Brain microvascular endothelial cell (primary cell): Measurements from ENCODE around the gene RHBDF2.

Experiments used
- DNase-seq: peaks from one replicate; pipeline ENCODE4 v3.0.0-alpha.2; 2020
- H3K27ac ChIP-seq: fragments of 250-450 bp; sonication (Bioruptor Pico); 2 replicates; pipeline ENCODE4 v1.5.1; 2020; ENCODE audit warnings: mild to moderate bottlenecking, moderate library complexity
- H3K27me3 ChIP-seq: fragments of 250-450 bp; sonication (Bioruptor Pico); replicated peaks from 2 replicates; pipeline ENCODE4 v1.5.1; 2020; ENCODE audit warnings: mild to moderate bottlenecking
- H3K36me3 ChIP-seq: fragments of 250-450 bp; sonication (Bioruptor Pico); replicated peaks from 2 replicates; pipeline ENCODE4 v1.5.1; 2020; ENCODE audit warnings: mild to moderate bottlenecking
- H3K4me3 ChIP-seq: 2 replicates; pipeline ENCODE4 v1.5.1; 2011; ENCODE audit warnings: low read depth, mild to moderate bottlenecking, control low read depth, low read length, moderate library complexity
- in situ Hi-C: cut with HindIII; loops from 2 replicates; pipeline ENCODE4 v1.10.0; 2017; ENCODE audit warnings: low sequenced_read_pairs, low pct_ligation_motif_present
- TF ChIP-seq, protein P1 (sequence below): IDR thresholded peaks from 2 replicates; pipeline ENCODE4 v1.5.1; 2011; ENCODE audit warnings: low read depth, mild to moderate bottlenecking, moderate library complexity, low read length, control low read depth, inconsistent platforms; ENCODE audit errors: missing control alignments

RHBDF2 gene

DNA sequence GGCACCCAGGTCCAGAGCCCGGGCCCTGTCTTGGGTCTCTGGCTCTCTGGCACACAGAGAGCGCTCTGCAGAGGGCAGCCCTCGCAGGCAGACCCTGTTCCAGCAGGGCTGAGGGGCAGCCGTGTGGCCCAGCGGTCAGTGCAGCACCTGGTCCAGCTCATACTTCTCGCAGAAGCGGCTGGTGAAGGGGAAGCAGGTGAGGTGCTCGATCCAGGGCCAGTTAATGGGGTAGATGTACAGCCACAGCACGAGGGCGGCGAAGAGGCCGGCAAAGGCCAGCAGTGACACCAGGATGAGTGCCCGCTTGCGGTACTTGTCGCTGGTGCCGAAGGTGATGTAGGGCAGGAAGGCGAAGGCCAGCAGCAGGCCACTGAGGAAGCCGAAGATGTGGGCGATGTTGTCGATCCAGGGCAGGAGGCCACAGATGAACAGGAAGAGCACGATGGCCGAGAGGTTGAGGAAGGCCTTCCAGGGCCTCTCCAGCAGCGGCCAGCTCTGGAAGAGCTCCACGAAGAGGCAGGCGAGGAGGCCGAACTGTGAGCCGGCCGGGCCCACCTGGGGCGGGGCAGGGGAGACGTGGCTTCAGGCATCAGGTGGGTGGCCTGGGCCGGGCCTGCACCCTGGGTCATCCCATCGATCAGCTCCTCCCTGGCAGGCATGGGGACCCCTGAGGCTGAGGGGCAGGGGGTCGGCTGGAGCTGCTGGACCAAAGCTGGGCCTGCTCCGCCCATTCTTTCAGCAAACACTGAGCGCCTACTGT, 29.5 kb downstream of the RHBDF2 start:
- Histone ChIP-seq H3K36me3 (peaks cover 33% of the 10 kb centered on the region), H3K4me3 (no peak overlapping the region), H3K27ac (no peak overlapping the region), H3K27me3 (no peaks in the 10 kb centered on the region)
- in situ Hi-C loops = no loop called here
- TF ChIP-seq, protein P1, sequence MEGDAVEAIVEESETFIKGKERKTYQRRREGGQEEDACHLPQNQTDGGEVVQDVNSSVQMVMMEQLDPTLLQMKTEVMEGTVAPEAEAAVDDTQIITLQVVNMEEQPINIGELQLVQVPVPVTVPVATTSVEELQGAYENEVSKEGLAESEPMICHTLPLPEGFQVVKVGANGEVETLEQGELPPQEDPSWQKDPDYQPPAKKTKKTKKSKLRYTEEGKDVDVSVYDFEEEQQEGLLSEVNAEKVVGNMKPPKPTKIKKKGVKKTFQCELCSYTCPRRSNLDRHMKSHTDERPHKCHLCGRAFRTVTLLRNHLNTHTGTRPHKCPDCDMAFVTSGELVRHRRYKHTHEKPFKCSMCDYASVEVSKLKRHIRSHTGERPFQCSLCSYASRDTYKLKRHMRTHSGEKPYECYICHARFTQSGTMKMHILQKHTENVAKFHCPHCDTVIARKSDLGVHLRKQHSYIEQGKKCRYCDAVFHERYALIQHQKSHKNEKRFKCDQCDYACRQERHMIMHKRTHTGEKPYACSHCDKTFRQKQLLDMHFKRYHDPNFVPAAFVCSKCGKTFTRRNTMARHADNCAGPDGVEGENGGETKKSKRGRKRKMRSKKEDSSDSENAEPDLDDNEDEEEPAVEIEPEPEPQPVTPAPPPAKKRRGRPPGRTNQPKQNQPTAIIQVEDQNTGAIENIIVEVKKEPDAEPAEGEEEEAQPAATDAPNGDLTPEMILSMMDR = no peak
- no peak for DNase-seq

DNA sequence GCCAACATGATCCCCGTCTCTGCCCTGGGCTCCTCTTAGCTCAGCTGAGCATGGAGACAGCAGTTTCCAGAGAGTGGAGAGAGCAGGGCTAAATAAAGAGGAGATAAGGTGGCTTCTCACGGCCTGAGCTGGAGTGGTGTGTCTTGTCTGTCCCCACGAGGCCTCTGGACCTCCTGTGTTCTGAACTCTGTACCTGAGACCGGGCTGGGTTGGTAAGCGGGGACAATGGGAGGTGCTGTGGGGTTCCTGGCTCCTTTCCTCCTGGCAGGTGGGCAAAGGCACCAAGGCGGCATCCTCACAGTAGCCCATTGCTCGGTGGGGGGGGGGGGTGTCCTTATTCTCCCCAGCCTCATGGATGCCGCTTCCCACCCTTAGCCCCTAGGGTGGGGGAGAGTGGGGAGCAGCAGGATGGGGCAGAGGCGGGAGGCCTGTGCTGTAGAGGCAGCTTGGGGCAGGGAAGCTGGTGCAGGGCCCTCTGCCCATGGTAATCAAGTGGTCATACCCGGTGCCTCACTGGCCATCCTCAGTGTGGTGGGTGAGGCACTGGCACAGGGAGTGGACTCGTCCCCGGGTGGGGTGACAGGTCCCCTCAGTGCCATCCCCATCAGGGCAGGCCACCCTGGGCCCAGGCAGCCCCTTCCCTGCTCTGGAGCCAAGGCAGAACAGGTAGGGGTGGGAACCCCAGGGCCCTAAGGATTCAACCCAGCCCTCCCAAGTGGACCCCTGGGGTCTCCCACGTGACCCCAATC, 31.1 kb downstream of the RHBDF2 start:
- Histone ChIP-seq H3K27me3 (no peaks in the 10 kb centered on the region), H3K36me3 (peaks cover 30% of the 10 kb centered on the region), H3K27ac (no peak overlapping the region), H3K4me3 (no peak overlapping the region)
- no peak for DNase-seq
- TF ChIP-seq, protein P1 = no peak
- in situ Hi-C loops = no loop called here

DNA sequence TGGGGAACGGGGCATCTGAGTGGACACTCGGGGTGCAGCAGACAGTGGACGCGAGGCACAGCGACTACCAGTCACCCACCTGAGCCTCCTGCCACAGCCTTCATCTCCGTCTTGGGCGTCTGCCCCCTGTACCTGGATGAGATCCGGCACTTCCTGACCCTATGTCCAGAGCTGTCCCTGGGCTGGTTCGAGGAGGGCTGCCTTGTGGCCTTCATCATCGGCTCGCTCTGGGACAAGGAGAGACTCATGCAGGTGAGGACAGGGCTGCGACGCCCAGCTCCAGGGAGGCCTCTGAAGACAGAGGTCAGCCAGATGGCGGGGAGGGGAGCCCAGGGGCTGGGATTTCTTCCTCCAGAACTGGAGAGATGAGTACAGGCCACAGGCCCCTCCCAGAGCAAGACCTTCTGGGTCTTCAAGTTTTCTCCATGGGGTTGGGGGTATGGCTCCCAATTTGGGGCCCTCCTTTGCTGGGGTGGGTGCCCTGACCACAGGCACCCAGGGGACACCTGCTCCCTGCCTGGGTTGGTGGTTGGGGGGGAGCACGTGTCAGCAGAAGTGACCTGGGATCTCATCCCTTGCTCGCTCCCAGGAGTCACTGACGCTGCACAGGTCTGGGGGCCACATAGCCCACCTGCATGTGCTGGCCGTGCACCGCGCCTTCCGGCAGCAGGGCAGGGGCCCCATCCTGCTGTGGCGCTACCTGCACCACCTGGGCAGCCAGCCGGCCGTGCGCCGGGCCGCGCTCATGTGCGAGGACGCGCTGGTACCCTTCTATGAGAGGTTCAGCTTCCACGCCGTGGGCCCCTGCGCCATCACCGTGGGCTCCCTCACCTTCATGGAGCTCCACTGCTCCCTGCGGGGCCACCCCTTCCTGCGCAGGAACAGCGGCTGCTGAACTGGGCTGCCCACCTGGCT, 31.9 kb downstream of the RHBDF2 start:
- no peak overlapping the region for H3K4me3 ChIP-seq
- in situ Hi-C loops = no loop called here
- no peak overlapping the region for H3K27ac ChIP-seq
- no peak for DNase-seq
- TF ChIP-seq, protein P1 = no peak
- no peaks in the 10 kb centered on the region for H3K27me3 ChIP-seq
- H3K36me3 ChIP-seq = peaks cover 25% of the 10 kb centered on the region

DNA sequence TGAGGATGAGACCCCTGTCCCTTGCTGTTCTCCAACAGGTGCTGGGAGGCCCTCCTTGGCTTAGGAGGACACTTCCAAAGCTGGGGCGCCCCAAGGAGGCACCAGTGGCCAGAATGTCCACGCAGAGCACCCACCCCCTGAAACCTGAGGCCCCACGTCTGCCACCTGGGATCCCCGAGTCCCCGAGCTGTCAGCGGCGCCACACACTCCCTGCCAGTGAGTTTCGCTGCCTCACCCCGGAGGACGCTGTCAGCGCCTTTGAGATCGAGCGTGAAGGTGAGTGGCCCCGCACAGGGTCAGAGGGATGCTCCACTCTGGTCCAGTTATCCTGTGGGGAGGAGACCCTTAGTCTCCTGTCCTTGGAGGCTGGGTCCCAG, 32.6 kb downstream of the RHBDF2 start:
- TF ChIP-seq, protein P1 = no peak
- in situ Hi-C loops = no loop called here

DNA sequence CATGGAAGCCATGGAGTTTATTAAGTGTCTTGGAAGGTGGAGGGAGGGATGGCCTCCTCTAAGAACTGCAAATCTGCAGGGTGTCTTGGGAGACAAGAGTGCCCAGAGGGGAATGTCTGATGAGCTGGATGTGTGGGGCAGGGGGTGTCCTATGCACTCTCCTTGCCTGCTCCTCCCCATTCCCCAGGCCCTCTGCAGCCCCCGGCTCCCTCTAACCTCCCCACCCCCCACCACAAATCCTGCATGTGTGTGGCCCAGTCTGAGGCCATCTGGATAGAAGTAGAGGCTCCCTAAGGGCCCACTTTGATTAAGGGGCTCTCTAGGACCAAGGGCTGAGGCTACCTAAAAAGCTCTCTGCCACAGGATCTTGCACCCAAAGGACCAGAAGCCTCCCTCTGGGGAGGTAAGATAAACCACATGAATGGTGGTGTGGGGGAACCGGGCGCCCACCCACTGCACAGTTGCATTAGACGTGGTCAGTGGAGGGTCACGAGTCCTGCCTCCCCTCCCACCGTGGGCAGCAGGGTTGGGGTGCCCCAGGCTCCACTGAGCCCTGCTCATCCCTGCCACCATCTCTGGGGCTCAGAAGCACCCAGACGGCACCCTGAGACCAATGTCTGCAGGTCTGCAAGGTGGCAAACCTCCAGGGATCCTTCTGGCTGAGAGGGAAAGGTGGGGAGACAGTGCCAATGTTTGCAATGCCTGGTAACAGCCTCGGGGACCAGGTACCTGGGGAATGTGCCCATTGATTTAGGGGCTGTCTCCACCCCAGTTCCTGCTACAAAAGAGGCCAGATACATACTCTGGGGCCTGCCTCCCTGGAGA, 33.2 kb downstream of the RHBDF2 start:
- Histone ChIP-seq H3K36me3 (peaks cover 15% of the 10 kb centered on the region), H3K27me3 (no peaks in the 10 kb centered on the region), H3K27ac (no peak overlapping the region), H3K4me3 (no peak overlapping the region)
- DNase-seq = no peak
- in situ Hi-C loops = no loop called here
- TF ChIP-seq, protein P1 = no peak

More for the DNA sequence above, 32.6 kb downstream of the RHBDF2 start:
- Histone ChIP-seq H3K27ac (no peak overlapping the region), H3K4me3 (no peak overlapping the region), H3K27me3 (no peaks in the 10 kb centered on the region), H3K36me3 (peaks cover 18% of the 10 kb centered on the region)
- no peak for DNase-seq
